ENCODE measurements around the gene ZC3H18. TPM values are rescaled to one million over a fixed set of nuclear protein-coding genes. Genes with fewer than 3 reads are reported as not detected.
A peak's percentile ranks its signal among the peaks of the same experiment; 100 is the strongest.

The ZC3H18 gene
- total RNA-seq, 4 donors from 2014 or later, result 19.7 to 52.2 (median 28.1) TPM

DNA sequence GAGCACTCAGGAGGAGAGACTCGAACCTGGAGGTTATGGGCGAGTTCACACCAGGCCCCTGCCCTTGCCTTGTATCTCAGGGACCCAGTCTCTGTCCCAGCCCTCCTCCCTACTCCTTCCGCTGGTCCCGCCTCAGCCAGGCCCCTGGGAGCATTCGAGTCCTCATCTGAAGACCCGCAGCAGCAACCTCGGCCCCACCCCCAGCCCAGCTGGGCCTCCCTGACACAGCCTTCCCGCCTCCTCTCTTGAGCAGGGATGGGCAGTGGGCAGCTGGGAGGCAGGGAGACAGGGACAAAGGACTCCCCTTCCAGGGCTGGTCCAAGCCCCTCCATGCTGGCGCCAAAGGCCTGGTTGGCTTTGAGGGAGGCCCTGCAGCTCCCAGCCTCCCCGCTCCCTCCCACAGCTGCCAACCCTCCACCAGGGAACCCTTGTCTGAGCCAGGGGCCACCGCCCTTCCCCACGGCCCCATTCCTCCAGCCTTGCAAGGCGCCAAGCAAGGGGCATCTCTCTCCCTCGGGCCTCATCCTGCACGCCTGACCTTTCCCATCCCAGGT lies 15.4 kb upstream of the ZC3H18 start:
- peaks cover 0 to 55% of the 10 kb centered on the region in 2 donors for H3K27me3 ChIP-seq
- no peak overlapping the region for H3K27ac ChIP-seq
- H3K4me1 ChIP-seq, result peaks cover 0 to 19% (median 2%) of the 10 kb centered on the region in 4 donors
- H3K9me3 ChIP-seq, result peaks cover 0 to 9% (median 0%) of the 10 kb centered on the region in 4 donors
- H3K4me3 ChIP-seq, result no peak overlapping the region
- 62 to 65% methylated on average over 15 of the region's 15 CpGs for WGBS, 2 donors
- DNase-seq (ENCODE audit: low spot score in 2 of 2), result no peak
- TF ChIP-seq EP300 (IDR thresholded peaks at IDR 0.05) (no peak), POLR2A (IDR thresholded peaks at IDR 0.05) (no peak)
- TF ChIP-seq, protein P1, sequence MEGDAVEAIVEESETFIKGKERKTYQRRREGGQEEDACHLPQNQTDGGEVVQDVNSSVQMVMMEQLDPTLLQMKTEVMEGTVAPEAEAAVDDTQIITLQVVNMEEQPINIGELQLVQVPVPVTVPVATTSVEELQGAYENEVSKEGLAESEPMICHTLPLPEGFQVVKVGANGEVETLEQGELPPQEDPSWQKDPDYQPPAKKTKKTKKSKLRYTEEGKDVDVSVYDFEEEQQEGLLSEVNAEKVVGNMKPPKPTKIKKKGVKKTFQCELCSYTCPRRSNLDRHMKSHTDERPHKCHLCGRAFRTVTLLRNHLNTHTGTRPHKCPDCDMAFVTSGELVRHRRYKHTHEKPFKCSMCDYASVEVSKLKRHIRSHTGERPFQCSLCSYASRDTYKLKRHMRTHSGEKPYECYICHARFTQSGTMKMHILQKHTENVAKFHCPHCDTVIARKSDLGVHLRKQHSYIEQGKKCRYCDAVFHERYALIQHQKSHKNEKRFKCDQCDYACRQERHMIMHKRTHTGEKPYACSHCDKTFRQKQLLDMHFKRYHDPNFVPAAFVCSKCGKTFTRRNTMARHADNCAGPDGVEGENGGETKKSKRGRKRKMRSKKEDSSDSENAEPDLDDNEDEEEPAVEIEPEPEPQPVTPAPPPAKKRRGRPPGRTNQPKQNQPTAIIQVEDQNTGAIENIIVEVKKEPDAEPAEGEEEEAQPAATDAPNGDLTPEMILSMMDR (IDR thresholded peaks at IDR 0.05), result no peak
- H3K36me3 ChIP-seq, result no peaks in the 10 kb centered on the region

DNA sequence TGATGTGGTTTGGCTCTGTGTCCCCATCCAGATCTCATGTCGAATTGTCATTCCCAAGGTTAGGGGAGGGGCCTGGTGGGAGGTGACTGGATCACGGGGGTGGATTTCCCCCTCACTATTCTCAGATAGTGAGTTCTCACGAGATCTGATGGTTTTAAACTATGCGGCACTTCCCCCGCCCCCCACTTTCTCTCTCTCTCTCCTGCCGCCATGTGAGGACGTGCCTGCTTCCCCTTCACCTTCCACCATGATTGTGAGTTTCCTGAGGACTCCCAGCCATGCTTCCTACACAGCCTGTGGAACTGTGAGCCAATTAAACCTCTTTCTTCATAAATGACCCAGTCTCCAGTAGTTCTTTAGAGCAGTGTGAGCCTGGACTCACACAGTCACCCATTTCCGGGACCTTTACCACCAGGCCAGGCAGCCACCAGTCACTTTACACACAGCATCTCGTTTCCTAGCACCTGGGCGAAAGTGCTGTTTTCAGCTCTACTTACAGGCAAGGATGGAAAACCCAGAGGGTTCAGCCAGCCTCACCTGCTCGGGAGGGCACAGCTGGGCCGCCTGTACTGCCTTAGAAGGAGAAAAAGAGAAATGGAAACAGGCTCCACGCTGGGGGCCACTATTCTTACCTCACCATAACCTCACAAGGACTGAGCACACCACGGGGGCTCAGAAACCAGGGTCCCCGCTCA lies 13.8 kb upstream of the ZC3H18 start:
- Histone ChIP-seq H3K36me3 (no peaks in the 10 kb centered on the region), H3K4me1 (peaks cover 0 to 8% (median 0%) of the 10 kb centered on the region in 4 donors), H3K27ac (no peak overlapping the region), H3K4me3 (no peak overlapping the region), H3K27me3 (peaks cover 0 to 55% of the 10 kb centered on the region in 2 donors), H3K9me3 (peaks cover 0 to 9% (median 0%) of the 10 kb centered on the region in 4 donors)
- 70 to 83% methylated on average over 15 of the region's 15 CpGs for WGBS, 2 donors
- DNase-seq (ENCODE audit: low spot score in 2 of 2), result no peak
- TF ChIP-seq, protein P1 (IDR thresholded peaks at IDR 0.05), result no peak
- TF ChIP-seq EP300 (IDR thresholded peaks at IDR 0.05), result no peak
- TF ChIP-seq POLR2A (IDR thresholded peaks at IDR 0.05), result no peak

DNA sequence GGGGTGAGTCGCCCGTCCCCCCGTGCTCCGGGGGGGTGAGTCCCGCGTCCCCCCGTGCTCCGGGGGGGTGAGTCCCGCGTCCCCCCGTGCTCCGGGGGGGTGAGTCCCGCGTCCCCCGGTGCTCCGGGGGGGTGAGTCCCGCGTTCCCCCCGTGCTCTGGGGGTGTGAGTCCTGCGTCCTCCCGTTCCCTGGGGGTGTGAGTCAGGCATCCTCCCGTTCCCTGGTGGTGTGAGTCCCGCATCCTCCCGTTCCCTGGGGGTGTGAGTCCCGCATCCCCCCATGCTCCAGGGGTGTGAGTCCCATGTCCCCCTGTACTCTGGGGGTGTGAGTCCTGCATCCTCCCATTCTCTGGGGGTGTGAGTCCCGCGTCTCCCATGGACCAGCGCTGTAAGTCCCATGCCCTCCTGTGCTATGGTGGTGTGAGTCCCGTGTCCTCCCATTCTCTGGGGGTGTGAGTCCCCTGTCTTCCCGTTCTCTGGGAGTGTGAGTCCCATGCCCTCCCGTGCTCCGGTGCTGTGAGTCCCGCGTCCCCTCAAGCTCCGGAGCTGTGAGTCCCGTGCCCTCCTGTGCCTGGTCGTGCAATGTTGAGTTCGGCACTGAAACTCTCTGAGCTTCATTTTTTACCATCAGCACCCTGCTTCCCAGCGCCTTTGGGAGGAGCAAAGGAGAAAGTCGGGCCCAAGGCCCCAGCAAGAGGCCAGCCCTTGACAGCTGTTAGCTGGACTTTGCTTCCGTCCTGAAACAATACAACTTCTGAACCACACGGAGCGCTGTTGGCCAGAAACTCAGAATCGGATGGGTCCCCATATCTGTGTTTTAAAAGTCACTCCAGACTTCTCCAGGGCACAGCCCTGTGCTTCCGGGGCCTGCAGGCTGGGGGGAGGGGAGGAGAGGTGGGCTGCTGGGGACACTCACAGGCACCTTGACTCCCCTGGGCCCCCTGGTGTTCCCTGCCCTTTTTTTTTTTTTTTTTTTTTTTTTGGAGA lies 11.5 kb upstream of the ZC3H18 start:
- Histone ChIP-seq H3K4me3 (no peak overlapping the region), H3K27me3 (peaks cover 0 to 40% of the 10 kb centered on the region in 2 donors), H3K27ac (no peak overlapping the region), H3K4me1 (peaks cover 0 to 16% (median 2%) of the 10 kb centered on the region in 4 donors), H3K9me3 (peaks cover 0 to 9% (median 0%) of the 10 kb centered on the region in 4 donors), H3K36me3 (no peaks in the 10 kb centered on the region)
- WGBS, 2 donors, result 41 to 43% methylated on average over 29 of the region's 45 CpGs
- no peak for TF ChIP-seq EP300 (IDR thresholded peaks at IDR 0.05)
- TF ChIP-seq, protein P1 (IDR thresholded peaks at IDR 0.05), result peak; percentile 27 to 52 (median 47)
- peak; percentile 36 to 38 for DNase-seq (ENCODE audit: low spot score in 2 of 2)

DNA sequence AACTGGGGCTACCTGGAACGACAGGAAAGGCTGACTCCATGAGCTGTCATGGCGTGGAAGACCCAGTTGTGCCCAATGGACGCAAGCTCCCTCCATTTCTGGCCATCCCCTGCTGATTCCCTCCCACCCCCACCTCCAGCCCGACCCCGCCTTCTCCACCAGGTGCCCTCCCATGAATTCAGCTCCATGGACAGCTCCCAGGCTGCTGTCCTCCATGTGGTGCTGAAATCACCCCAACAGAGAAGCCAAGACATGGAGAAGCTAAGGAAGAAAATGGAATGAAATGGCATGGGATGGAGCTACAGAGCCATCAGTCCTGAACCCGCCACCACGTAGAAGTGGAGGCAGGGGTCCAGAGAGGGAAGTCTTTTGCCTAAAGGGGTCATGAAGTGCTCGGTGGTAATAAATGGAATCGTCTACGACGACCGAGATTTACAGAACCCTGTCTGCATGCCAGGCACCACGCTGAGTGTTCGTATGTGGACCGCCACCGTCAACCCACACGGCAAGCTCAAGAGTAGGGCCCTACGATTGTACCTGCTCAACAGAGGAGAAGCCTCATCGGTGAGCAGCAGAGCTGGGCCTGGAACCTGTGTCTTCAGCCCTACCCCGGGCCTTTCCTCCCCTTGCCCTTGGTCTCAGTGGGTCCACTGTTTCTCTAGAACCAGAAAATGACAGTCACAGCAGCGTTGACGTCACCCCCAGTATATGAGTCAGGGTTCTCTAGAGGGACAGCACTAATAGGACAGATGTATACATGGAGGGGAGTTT lies 9.3 kb upstream of the ZC3H18 start:
- H3K4me3 ChIP-seq, result no peak overlapping the region
- DNase-seq (ENCODE audit: low spot score in 2 of 2), result no peak
- H3K27ac ChIP-seq, result no peak overlapping the region
- peaks cover 0 to 9% (median 0%) of the 10 kb centered on the region in 4 donors for H3K9me3 ChIP-seq
- 54 to 56% methylated on average over 22 of the region's 22 CpGs for WGBS, 2 donors
- H3K4me1 ChIP-seq, result peaks cover 0 to 16% (median 2%) of the 10 kb centered on the region in 4 donors
- TF ChIP-seq POLR2A (IDR thresholded peaks at IDR 0.05), result no peak
- TF ChIP-seq EP300 (IDR thresholded peaks at IDR 0.05), result no peak
- TF ChIP-seq, protein P1 (IDR thresholded peaks at IDR 0.05), result no peak
- peaks cover 0 to 19% of the 10 kb centered on the region in 2 donors for H3K27me3 ChIP-seq
- H3K36me3 ChIP-seq, result no peaks in the 10 kb centered on the region
